VCaP (cell line): ENCODE results near the gene DLGAP1.
A peak's percentile ranks its signal among the peaks of the same experiment; 100 is the strongest.

Source experiments
- H3K27ac ChIP-seq: fragments of 450-650 bp; 2 replicates; pipeline ENCODE4 v1.5.1; 2017
- TF ChIP-seq, protein P1 (sequence below): fragments of 450-650 bp; conservative IDR thresholded peaks from 2 replicates; pipeline ENCODE4 v1.5.1; 2017; ENCODE audit warnings: mild to moderate bottlenecking, moderate library complexity

DLGAP1 gene

DNA sequence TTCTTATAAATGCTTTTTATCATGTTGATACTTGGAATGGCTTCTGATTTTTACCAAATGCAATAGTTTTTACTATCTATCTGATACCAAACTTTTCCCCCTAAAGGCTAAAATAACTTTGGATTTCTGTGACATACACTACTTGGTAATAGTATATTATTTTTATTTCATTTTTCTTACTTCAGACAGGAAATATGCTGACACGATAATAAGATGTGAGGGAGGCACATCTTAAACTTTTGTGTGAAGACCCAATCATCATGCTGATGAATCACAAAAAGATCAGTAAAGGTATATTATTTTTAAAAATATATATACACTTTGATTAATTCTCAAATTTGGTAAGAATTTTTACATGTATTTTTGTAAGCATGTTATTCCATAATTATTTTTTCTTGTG is 882.3 kb downstream of the DLGAP1 start:
- TF ChIP-seq, protein P1, sequence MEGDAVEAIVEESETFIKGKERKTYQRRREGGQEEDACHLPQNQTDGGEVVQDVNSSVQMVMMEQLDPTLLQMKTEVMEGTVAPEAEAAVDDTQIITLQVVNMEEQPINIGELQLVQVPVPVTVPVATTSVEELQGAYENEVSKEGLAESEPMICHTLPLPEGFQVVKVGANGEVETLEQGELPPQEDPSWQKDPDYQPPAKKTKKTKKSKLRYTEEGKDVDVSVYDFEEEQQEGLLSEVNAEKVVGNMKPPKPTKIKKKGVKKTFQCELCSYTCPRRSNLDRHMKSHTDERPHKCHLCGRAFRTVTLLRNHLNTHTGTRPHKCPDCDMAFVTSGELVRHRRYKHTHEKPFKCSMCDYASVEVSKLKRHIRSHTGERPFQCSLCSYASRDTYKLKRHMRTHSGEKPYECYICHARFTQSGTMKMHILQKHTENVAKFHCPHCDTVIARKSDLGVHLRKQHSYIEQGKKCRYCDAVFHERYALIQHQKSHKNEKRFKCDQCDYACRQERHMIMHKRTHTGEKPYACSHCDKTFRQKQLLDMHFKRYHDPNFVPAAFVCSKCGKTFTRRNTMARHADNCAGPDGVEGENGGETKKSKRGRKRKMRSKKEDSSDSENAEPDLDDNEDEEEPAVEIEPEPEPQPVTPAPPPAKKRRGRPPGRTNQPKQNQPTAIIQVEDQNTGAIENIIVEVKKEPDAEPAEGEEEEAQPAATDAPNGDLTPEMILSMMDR: no peak
- no peak overlapping the region for H3K27ac ChIP-seq

DNA sequence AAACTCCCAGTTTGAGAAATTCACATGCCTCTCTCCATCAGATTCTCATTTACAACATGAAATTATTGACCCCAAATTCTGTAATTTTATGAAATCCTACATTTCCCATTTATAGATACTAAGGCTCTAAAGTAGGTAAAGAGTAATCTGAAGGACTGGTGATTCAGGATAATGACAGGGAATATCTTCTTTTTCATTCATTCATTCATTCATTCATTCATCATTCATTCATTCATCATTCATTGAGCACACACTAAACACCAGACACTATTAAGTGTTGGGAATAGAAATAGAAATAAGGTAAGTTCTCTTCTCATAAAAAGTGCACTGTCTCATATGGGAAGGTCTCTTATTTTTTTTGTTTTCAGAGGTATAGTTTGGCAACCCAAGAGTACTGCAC is 888.3 kb downstream of the DLGAP1 start:
- TF ChIP-seq, protein P1: no peak
- H3K27ac ChIP-seq: no peak overlapping the region; the same call in 1 of the 2 replicates

DNA sequence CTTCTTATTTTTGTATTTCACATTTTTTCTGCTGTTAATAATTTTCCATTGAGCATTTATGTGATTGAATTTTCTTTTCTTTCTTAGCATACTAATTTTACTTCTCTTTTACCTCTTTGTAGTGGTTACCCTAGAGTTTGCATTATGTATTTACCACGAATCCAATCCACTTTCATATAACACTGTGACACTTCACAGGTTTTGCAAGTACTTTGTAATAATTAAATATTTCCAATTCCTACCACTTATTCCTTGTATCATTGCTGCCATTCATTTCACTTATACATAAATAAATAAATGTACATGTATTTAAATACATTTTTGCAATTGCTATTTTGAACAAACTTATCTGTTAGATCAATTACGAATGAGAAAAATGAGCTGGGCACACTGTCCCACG is 894.4 kb downstream of the DLGAP1 start:
- H3K27ac ChIP-seq: no peak overlapping the region
- TF ChIP-seq, protein P1: no peak

DNA sequence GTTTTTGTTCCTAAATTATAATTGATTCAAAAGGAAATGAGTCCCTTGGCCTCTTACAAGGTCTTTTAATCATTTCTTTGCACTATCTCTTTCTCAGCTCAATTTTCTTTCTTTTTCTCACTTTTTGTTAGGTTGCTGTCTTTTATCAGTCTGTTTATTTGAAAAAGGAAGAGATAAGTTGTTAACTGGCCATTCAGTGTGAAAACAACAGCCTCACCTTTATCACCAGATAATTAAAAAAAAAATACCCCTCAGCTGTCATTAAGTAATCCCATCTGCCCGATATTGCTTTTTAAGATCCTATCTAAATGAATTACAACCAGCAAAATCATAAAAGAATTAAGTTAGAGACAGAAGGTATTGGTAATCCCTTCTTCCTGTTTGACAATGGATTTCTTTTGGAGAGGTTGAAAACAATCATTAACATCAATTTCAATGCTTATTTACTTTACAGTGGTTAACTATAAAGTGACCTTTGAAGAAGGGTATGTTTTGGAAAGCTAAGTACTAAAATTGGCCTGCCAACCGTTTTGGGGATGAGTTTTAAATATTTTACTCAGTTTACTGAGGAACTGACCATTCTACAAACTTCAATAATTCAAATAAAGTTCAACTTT is 900.2 kb downstream of the DLGAP1 start:
- H3K27ac ChIP-seq: no peak overlapping the region
- TF ChIP-seq, protein P1: no peak

DNA sequence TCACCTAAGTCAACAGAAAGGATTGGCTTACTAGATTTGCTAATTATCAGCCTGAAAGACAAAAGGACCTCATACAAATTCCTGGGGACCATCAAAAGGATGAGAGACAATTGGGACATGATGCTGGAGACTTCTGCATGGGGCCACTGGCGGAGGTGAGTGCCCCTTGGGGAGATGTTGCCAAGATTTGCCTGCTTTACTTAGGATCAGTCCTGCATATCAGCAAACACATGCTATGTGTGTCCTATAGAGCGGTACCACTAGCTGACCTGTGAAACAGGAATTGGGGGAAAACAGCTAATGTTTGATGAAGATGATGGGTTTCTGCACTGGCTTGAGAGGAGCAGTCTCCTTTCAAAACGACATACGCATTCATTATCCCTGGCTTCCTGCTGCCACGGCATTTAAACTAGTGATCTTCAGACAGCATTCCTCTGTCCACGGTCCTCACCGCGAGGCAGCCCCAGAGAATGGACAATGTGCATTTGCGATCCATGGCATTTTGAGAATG is 901.0 kb downstream of the DLGAP1 start:
- TF ChIP-seq, protein P1: no peak
- peak overlapping the region; percentile 59 for H3K27ac ChIP-seq

DNA sequence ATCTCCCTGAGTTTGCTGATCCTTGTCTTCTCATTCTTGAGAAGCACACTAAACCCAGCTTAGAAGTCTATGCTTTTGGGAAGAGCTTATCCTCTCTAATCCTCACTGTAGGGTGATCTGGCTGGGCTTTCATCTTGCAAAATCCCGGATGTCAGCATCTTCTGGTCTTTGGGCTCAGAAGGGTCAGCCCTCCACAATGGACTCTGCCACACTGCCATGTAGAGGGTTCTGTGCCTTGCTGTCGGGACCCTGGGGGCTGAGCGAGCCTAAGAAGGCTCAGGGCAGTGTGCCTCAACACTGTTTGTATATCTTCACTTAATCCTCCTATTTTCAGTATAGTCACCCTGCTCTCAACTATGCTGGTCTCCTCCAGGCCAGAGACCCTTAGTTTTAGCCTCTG is 902.8 kb downstream of the DLGAP1 start:
- peak overlapping the region; percentile 59 for H3K27ac ChIP-seq
- TF ChIP-seq, protein P1: no peak

DNA sequence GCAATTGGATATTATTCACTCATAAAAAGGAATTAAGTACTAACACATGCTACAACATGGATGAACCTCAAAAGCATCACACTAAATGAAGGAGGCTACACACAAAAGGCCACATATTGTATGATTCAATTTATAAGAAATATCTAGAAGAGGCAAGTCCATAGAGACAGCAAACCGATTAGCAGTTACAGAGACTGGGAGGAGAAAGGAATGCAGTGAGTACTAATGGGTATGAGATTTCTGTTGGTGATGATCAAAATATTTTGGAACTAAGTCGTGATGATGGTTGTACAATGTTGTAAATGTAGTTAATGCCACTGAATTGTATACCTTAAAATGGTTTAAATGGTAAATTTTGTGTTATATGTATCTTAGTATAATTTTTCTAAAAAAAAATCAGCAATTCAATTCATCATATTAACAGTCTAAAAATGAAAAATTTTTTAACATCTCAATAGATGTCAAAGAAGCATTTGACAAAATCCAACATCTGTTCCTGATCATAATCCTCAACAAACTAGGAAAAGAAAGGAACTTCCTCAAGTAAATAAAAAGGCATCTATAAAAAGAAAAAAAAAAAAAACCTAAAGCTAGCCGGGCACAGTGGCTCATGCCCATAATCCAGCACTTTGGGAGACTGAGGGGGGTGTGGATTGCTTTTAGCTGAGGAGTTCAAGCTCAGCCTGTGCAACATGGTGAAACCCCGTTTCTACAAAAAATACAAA is 907.1 kb downstream of the DLGAP1 start:
- TF ChIP-seq, protein P1: no peak
- H3K27ac ChIP-seq: no peak overlapping the region
